Endothelial cell of umbilical vein (primary cell): ENCODE results near the gene CACNA1F. TPM values are rescaled to one million over a fixed set of nuclear protein-coding genes. Genes with fewer than 3 reads are reported as not detected.

Source experiments
- BruUV-seq: library from RNA; stranded (reverse); fragments of 400-500 nt; replicated peaks from 2 replicates; lab custom pipeline; 2021; lab: Mats Ljungman, UMichigan
- CTCF ChIA-PET: fragments of 300-600, 350-600 bp; sonication (Branson Sonifier 250); formaldehyde crosslinking; loops from one replicate; lab custom pipeline; 2021; ENCODE audit warnings: antibody characterized with exemption, inconsistent platforms; lab: Charles Lee
- POLR2A ChIA-PET: fragments of 300-600, 350-600 bp; sonication (Branson Sonifier 250); formaldehyde crosslinking; loops from one replicate; lab custom pipeline; 2021; ENCODE audit warnings: antibody characterized with exemption, inconsistent platforms; lab: Charles Lee
- DNase-seq: peaks from one replicate; pipeline ENCODE4 v3.0.0-alpha.2; 2011; ENCODE audit warnings: low read depth, low spot score
- FAIRE-seq: peaks from 2 replicates; lab custom pipeline; 2011; peaks lifted over from hg19 to GRCh38; lab: Jason Lieb, UNC
- H2AFZ ChIP-seq: 2 replicates; pipeline ENCODE4 v1.6.0; 2012; ENCODE audit warnings: low read depth, low read length, control low read depth, inconsistent platforms
- H3K27ac ChIP-seq: 2 replicates; pipeline ENCODE4 v1.5.1; 2011; ENCODE audit warnings: low read depth, mild to moderate bottlenecking, control low read depth, low read length, moderate library complexity; ENCODE audit not compliant: insufficient read depth
- H3K27me3 ChIP-seq, 2 experiments: 2 replicates each; pipeline versions ENCODE4 v1.6.0 to v1.6.1; 2011; ENCODE audit warnings: low read length in 2 of 2, mixed read lengths in 1 of 2; ENCODE audit not compliant: control insufficient read depth in 2 of 2, insufficient read depth in 2 of 2
- H3K36me3 ChIP-seq, 2 experiments: 2 replicates in 1 of 2; 3 replicates in 1 of 2; pipeline ENCODE4 v1.5.1; 2011; ENCODE audit warnings: low read length in 2 of 2, mild to moderate bottlenecking in 1 of 2, moderate library complexity in 1 of 2; ENCODE audit not compliant: control insufficient read depth in 2 of 2, insufficient read depth in 2 of 2; ENCODE audit errors: extremely low read depth in 1 of 2
- H3K4me1 ChIP-seq: 3 replicates; pipeline ENCODE4 v1.5.1; 2011; ENCODE audit warnings: mild to moderate bottlenecking, low read length; ENCODE audit not compliant: control insufficient read depth, insufficient read depth; ENCODE audit errors: extremely low read depth
- H3K4me2 ChIP-seq: 2 replicates; pipeline ENCODE4 v1.6.1; 2011; ENCODE audit warnings: low read length, control low read depth, mixed read lengths; ENCODE audit not compliant: insufficient read depth
- H3K4me3 ChIP-seq, 3 experiments: fragments of 200-600 bp in 1 of 3; sonication (generic), shearing (Covaris generic) in 1 of 3; replicated peaks in 1 of 3; 2 replicates each; pipeline ENCODE4 v1.5.1; 2011 to 2016; ENCODE audit warnings: control low read depth in 3 of 3, low read length in 3 of 3, mild to moderate bottlenecking in 2 of 3, inconsistent platforms in 1 of 3, low read depth in 1 of 3, moderate library complexity in 1 of 3; ENCODE audit not compliant: insufficient read depth in 1 of 3
- H3K79me2 ChIP-seq: 2 replicates; pipeline ENCODE4 v1.6.0; 2012; ENCODE audit warnings: low read length, inconsistent platforms; ENCODE audit not compliant: control insufficient read depth, insufficient read depth
- H3K9ac ChIP-seq: replicated peaks from 2 replicates; pipeline ENCODE3; 2011; ENCODE audit warnings: low read length, control low read depth; ENCODE audit not compliant: insufficient read depth; ENCODE audit errors: extremely low read depth
- H3K9me1 ChIP-seq: replicated peaks from 3 replicates; pipeline ENCODE4 v1.6.0; 2011; ENCODE audit warnings: mild to moderate bottlenecking, low read length; ENCODE audit not compliant: control insufficient read depth, insufficient read depth; ENCODE audit errors: extremely low read depth
- H3K9me3 ChIP-seq: replicated peaks from 2 replicates; pipeline ENCODE4 v1.5.1; 2012; ENCODE audit warnings: low read length, inconsistent platforms; ENCODE audit not compliant: control insufficient read depth, insufficient read depth
- H4K20me1 ChIP-seq: replicated peaks from 2 replicates; pipeline ENCODE3; 2011; ENCODE audit warnings: mild to moderate bottlenecking, low read length; ENCODE audit not compliant: control insufficient read depth, insufficient read depth; ENCODE audit errors: extremely low read depth
- EZH2 ChIP-seq: IDR thresholded peaks from 2 replicates; pipeline ENCODE4 v1.6.1; 2012; ENCODE audit warnings: borderline replicate concordance, low read depth, mild to moderate bottlenecking, moderate library complexity, low read length, inconsistent platforms; ENCODE audit not compliant: severe bottlenecking
- FOS ChIP-seq: IDR thresholded peaks from 2 replicates; pipeline ENCODE4 v1.6.1; 2011; ENCODE audit warnings: mild to moderate bottlenecking, low read length, moderate library complexity, borderline replicate concordance; ENCODE audit not compliant: insufficient read depth
- GATA2 ChIP-seq: IDR thresholded peaks from 2 replicates; pipeline ENCODE4 v1.7.0; 2011; ENCODE audit warnings: low read depth, mild to moderate bottlenecking, moderate library complexity, mixed read lengths, low read length; ENCODE audit not compliant: insufficient read length, insufficient read depth
- JUN ChIP-seq: IDR thresholded peaks from 2 replicates; pipeline ENCODE4 v1.6.1; 2011; ENCODE audit warnings: borderline replicate concordance, low read depth; ENCODE audit not compliant: insufficient read length, insufficient read depth
- MYC ChIP-seq: IDR thresholded peaks from one replicate; pipeline ENCODE4 v1.6.1; 2011; ENCODE audit warnings: mild to moderate bottlenecking, low read depth, low read length
- POLR2A ChIP-seq: IDR thresholded peaks from 2 replicates; pipeline ENCODE4 v1.6.1; 2012; ENCODE audit warnings: low read depth, mild to moderate bottlenecking, control low read depth, low read length
- POLR2AphosphoS5 ChIP-seq: IDR thresholded peaks from 2 replicates; pipeline ENCODE4 v1.6.1; 2012; ENCODE audit warnings: low read depth, mild to moderate bottlenecking, control low read depth, low read length, moderate library complexity; ENCODE audit not compliant: insufficient read depth
- dilution Hi-C: fragments of 300-500 bp; cut with MboI; formaldehyde crosslinking; loops from one replicate; pipeline ENCODE4 v1.15.0; 2019; ENCODE audit warnings: low sequenced_read_pairs; ENCODE audit not compliant: extremely low pct_ligation_motif_present
- intact Hi-C: fragments of 100-400 bp; cut with micrococcal nuclease; formaldehyde crosslinking; loops from one replicate; pipeline ENCODE4 v1.10.0; 2022
- polyA plus RNA-seq, 4 experiments: library from polyadenylated mRNA; depleted of rRNA in 3 of 4; stranded (reverse) in 3 of 4; unstranded in 1 of 4; fragments of >200 nt; gene quantifications; 2 replicates each; pipeline versions ENCODE4 v1.2.1 to v1.2.3, GENCODE V29; 2011 to 2012; ENCODE audit warnings: missing spikeins in 1 of 4
- total RNA-seq: library from RNA; stranded (reverse); gene quantifications from 2 replicates; pipeline ENCODE4 v1.2.3, GENCODE V29; 2021
- TF ChIP-seq, protein P1 (sequence below): IDR thresholded peaks from 2 replicates; pipeline ENCODE4 v1.6.1; 2011; ENCODE audit not compliant: insufficient read depth, insufficient read length
- TF ChIP-seq, protein P2 (sequence below), 2 donors: IDR thresholded peaks; 1 replicate in 1 of 2; 2 replicates in 1 of 2; pipeline ENCODE4 v1.5.1; 2011; ENCODE audit warnings: low read length in 2 of 2, mild to moderate bottlenecking in 2 of 2, moderate library complexity in 2 of 2, control low read depth in 1 of 2, inconsistent platforms in 1 of 2, low read depth in 1 of 2; ENCODE audit not compliant: insufficient read depth in 1 of 2; ENCODE audit errors: extremely low read depth in 1 of 2

CACNA1F gene
- total and polyA plus RNA-seq, 2 donors (not counting 3 experiments of a cell fraction or from before 2014, with no cell fraction given), result not detected

DNA sequence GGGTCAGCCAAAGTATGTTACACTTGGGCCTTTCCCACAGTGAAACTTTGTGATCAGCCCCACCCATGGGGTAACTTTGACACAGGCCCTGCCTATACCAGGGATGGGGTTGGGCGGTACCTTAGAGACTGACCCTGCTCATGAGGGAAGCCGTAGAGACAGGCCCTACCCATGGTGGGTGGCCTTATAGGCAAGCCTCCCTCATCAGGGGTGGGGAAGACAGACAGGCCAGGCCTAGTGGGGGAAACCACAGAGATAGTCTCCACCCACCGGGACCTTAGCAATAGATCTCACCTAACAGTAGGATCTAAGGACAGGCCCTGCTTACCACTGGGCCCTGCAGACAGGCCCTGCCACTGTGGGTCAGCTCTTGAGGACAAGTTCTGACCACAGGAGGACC is 54.6 kb downstream of the CACNA1F start:
- peak; percentile 59 for FAIRE-seq
- Histone ChIP-seq H3K9ac (no peak overlapping the region), H3K4me2 (no peak overlapping the region), H4K20me1 (no peaks in the 10 kb centered on the region), H3K27me3 (no peaks in the 10 kb centered on the region), H3K4me3 (no peak overlapping the region), H3K36me3 (peaks cover 0 to 6% of the 10 kb centered on the region in 2 experiments), H3K79me2 (peaks cover 9% of the 10 kb centered on the region), H3K9me1 (no peaks in the 10 kb centered on the region), H3K9me3 (no peaks in the 10 kb centered on the region), H3K4me1 (no peaks in the 10 kb centered on the region), H2AFZ (no peak overlapping the region), H3K27ac (no peak overlapping the region)
- dilution Hi-C loops (no loop called here), intact Hi-C loops (no loop called here)
- no peak for TF ChIP-seq JUN
- POLR2A ChIA-PET, result no interaction called here
- no peak for DNase-seq
- CTCF ChIA-PET, result no interaction called here
- BruUV-seq, result no TSS peak

DNA sequence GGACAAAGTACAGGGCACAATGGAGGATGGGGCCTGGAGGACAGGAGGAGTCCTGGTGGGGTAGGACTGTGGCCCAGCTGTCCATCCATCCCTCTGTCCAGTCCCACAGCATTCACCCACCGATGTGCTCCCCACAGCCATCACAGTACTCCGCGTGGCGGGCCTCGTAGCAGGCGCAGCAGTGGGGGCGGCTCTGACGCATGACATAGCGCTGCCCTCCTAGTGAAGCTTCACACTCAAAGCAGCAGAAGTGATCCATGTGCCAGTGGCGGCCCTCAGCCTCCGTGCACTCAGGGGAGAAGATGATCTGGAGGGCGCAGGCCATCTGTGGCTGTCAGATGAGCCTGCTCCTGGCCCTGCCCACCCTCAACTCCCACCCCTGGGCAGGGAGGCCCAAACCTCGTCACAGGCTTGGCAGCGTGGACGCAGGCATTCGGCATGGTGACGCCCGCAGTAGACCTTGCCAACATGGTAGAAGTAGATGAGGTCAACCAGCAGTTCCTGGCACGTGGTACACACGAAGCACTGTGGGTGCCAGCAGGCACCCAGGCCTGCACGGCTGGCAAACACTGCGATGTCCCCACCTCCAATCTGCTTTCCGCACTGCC is 55.2 kb downstream of the CACNA1F start:
- ChIA-PET CTCF (no interaction called here), POLR2A (no interaction called here)
- Histone ChIP-seq H4K20me1 (no peaks in the 10 kb centered on the region), H3K4me3 (no peak overlapping the region), H3K27ac (no peak overlapping the region), H3K9ac (no peak overlapping the region), H3K36me3 (peaks cover 0 to 6% of the 10 kb centered on the region in 2 experiments), H2AFZ (no peak overlapping the region), H3K4me2 (no peak overlapping the region), H3K27me3 (no peaks in the 10 kb centered on the region), H3K9me1 (no peaks in the 10 kb centered on the region), H3K4me1 (peaks cover 5% of the 10 kb centered on the region), H3K79me2 (peaks cover 15% of the 10 kb centered on the region), H3K9me3 (no peaks in the 10 kb centered on the region)
- dilution Hi-C loops, result no loop called here
- BruUV-seq, result no TSS peak
- TF ChIP-seq POLR2AphosphoS5 (no peak), FOS (no peak), GATA2 (no peak), EZH2 (no peak), JUN (no peak), POLR2A (no peak), MYC (no peak)
- TF ChIP-seq, protein P1, sequence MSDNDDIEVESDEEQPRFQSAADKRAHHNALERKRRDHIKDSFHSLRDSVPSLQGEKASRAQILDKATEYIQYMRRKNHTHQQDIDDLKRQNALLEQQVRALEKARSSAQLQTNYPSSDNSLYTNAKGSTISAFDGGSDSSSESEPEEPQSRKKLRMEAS, result no peak
- TF ChIP-seq, protein P2, sequence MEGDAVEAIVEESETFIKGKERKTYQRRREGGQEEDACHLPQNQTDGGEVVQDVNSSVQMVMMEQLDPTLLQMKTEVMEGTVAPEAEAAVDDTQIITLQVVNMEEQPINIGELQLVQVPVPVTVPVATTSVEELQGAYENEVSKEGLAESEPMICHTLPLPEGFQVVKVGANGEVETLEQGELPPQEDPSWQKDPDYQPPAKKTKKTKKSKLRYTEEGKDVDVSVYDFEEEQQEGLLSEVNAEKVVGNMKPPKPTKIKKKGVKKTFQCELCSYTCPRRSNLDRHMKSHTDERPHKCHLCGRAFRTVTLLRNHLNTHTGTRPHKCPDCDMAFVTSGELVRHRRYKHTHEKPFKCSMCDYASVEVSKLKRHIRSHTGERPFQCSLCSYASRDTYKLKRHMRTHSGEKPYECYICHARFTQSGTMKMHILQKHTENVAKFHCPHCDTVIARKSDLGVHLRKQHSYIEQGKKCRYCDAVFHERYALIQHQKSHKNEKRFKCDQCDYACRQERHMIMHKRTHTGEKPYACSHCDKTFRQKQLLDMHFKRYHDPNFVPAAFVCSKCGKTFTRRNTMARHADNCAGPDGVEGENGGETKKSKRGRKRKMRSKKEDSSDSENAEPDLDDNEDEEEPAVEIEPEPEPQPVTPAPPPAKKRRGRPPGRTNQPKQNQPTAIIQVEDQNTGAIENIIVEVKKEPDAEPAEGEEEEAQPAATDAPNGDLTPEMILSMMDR (IDR thresholded peaks at IDR 0.05; ENCODE audit: extremely low read depth in 1 of 2, insufficient read depth in 1 of 2, low read depth in 1 of 2, low read length in 2 of 2), result no peak
- DNase-seq (no peak), FAIRE-seq (no peak)
- intact Hi-C loops, result no loop called here
